HUES48 (cell line): ENCODE data around the gene ACVR1B.

ENCODE experiments used
- H3K27ac ChIP-seq: one replicate; pipeline ENCODE4 v1.7.0; 2013; ENCODE audit warnings: low read depth, low read length, inconsistent platforms
- H3K27me3 ChIP-seq: 2 replicates; pipeline ENCODE4 v1.6.1; 2013; ENCODE audit warnings: mild to moderate bottlenecking, low read length; ENCODE audit not compliant: control insufficient read depth, insufficient read depth
- H3K36me3 ChIP-seq: 2 replicates; pipeline ENCODE4 v1.6.1; 2013; ENCODE audit warnings: low read length; ENCODE audit not compliant: control insufficient read depth, insufficient read depth
- H3K4me1 ChIP-seq: 2 replicates; pipeline ENCODE4 v1.6.1; 2013; ENCODE audit warnings: mild to moderate bottlenecking, low read length; ENCODE audit not compliant: control insufficient read depth, insufficient read depth
- H3K4me3 ChIP-seq: 2 replicates; pipeline ENCODE4 v1.5.1; 2013; ENCODE audit warnings: mild to moderate bottlenecking, low read depth, low read length
- H3K9ac ChIP-seq: 2 replicates; pipeline ENCODE4 v1.6.1; 2013; ENCODE audit warnings: mild to moderate bottlenecking, low read depth, low read length, moderate library complexity
- H3K9me3 ChIP-seq: 2 replicates; pipeline ENCODE4 v1.6.1; 2013; ENCODE audit warnings: low read length; ENCODE audit not compliant: control insufficient read depth, insufficient read depth

ACVR1B gene

GRCh38 chr12:51932218-51933076, 19.1 kb upstream of the ACVR1B start:
- H3K4me3 ChIP-seq, result no peak overlapping the region
- no peak overlapping the region for H3K9ac ChIP-seq
- no peaks in the 10 kb centered on the region for H3K27me3 ChIP-seq
- no peak overlapping the region for H3K27ac ChIP-seq
- no peaks in the 10 kb centered on the region for H3K9me3 ChIP-seq
- no peaks in the 10 kb centered on the region for H3K36me3 ChIP-seq
- no peaks in the 10 kb centered on the region for H3K4me1 ChIP-seq

- Histone ChIP-seq H3K27ac (no peak overlapping the region), H3K9me3 (no peaks in the 10 kb centered on the region), H3K36me3 (no peaks in the 10 kb centered on the region), H3K4me3 (no peak overlapping the region), H3K4me1 (no peaks in the 10 kb centered on the region), H3K27me3 (no peaks in the 10 kb centered on the region), H3K9ac (no peak overlapping the region)
Measured at GRCh38 chr12:51934080-51934479, 17.4 kb upstream of the ACVR1B start.

GRCh38 chr12:51937926-51938325, 13.6 kb upstream of the ACVR1B start:
- H3K27me3 ChIP-seq, result no peaks in the 10 kb centered on the region; the same call in 1 of the 2 replicates
- H3K4me3 ChIP-seq, result no peak overlapping the region
- no peak overlapping the region for H3K27ac ChIP-seq
- no peaks in the 10 kb centered on the region for H3K4me1 ChIP-seq
- H3K9me3 ChIP-seq, result no peaks in the 10 kb centered on the region
- no peaks in the 10 kb centered on the region for H3K36me3 ChIP-seq
- H3K9ac ChIP-seq, result no peak overlapping the region

- Histone ChIP-seq H3K36me3 (no peaks in the 10 kb centered on the region), H3K9ac (no peak overlapping the region), H3K4me3 (no peak overlapping the region), H3K27me3 (no peaks in the 10 kb centered on the region; the same call in 1 of the 2 replicates), H3K9me3 (no peaks in the 10 kb centered on the region), H3K4me1 (no peaks in the 10 kb centered on the region), H3K27ac (no peak overlapping the region)
Measured at GRCh38 chr12:51938726-51939125, 12.8 kb upstream of the ACVR1B start.

GRCh38 chr12:51941011-51941581, 10.4 kb upstream of the ACVR1B start:
- Histone ChIP-seq H3K27me3 (no peaks in the 10 kb centered on the region; the same call in 1 of the 2 replicates), H3K4me3 (no peak overlapping the region), H3K9me3 (peaks cover 8% of the 10 kb centered on the region), H3K4me1 (no peaks in the 10 kb centered on the region), H3K36me3 (no peaks in the 10 kb centered on the region), H3K27ac (no peak overlapping the region), H3K9ac (no peak overlapping the region)

- Histone ChIP-seq H3K9ac (no peak overlapping the region), H3K27ac (no peak overlapping the region), H3K36me3 (no peaks in the 10 kb centered on the region), H3K9me3 (peaks cover 8% of the 10 kb centered on the region), H3K27me3 (no peaks in the 10 kb centered on the region; the same call in none of the 2 replicates), H3K4me3 (no peak overlapping the region), H3K4me1 (no peaks in the 10 kb centered on the region)
Measured at GRCh38 chr12:51941604-51942003, 9.9 kb upstream of the ACVR1B start.

GRCh38 chr12:51942056-51942455, 9.4 kb upstream of the ACVR1B start:
- Histone ChIP-seq H3K9ac (no peak overlapping the region), H3K9me3 (peaks cover 8% of the 10 kb centered on the region), H3K27me3 (peaks cover under 1% of the 10 kb centered on the region), H3K27ac (no peak overlapping the region), H3K4me1 (no peaks in the 10 kb centered on the region), H3K36me3 (no peaks in the 10 kb centered on the region), H3K4me3 (no peak overlapping the region)

- H3K9me3 ChIP-seq, result peaks cover 8% of the 10 kb centered on the region
- H3K27ac ChIP-seq, result no peak overlapping the region
- no peaks in the 10 kb centered on the region for H3K4me1 ChIP-seq
- peaks cover 6% of the 10 kb centered on the region for H3K27me3 ChIP-seq
- H3K36me3 ChIP-seq, result no peaks in the 10 kb centered on the region
- H3K9ac ChIP-seq, result no peak overlapping the region
- H3K4me3 ChIP-seq, result no peak overlapping the region
Measured at GRCh38 chr12:51942501-51943000, 8.9 kb upstream of the ACVR1B start.

GRCh38 chr12:51943346-51943745, 8.2 kb upstream of the ACVR1B start:
- no peak overlapping the region for H3K4me3 ChIP-seq
- H3K4me1 ChIP-seq, result no peaks in the 10 kb centered on the region
- peaks cover 13% of the 10 kb centered on the region for H3K27me3 ChIP-seq
- H3K27ac ChIP-seq, result no peak overlapping the region
- no peak overlapping the region for H3K9ac ChIP-seq
- H3K36me3 ChIP-seq, result no peaks in the 10 kb centered on the region
- peaks cover 8% of the 10 kb centered on the region for H3K9me3 ChIP-seq

- Histone ChIP-seq H3K9ac (no peak overlapping the region), H3K9me3 (peaks cover 8% of the 10 kb centered on the region), H3K4me1 (no peaks in the 10 kb centered on the region), H3K4me3 (no peak overlapping the region), H3K36me3 (no peaks in the 10 kb centered on the region), H3K27me3 (peaks cover 25% of the 10 kb centered on the region), H3K27ac (no peak overlapping the region)
Measured at GRCh38 chr12:51944608-51945233, 6.8 kb upstream of the ACVR1B start.
